KMS-11 (cell line): Measurements from ENCODE around the gene AP1B1.
A peak's percentile ranks its signal among the peaks of the same experiment; 100 is the strongest.
"Not testable (repeated sequence)": the region's sequence is repeated elsewhere in the genome, so short reads cannot be mapped to it uniquely, and the experiment has no call there.

Experiments
- H2AFZ ChIP-seq: fragments of 200-600 bp; sonication (generic); 2 replicates; pipeline ENCODE4 v1.6.1; 2016; ENCODE audit warnings: antibody characterized with exemption, mixed run types, low read depth
- H3K27ac ChIP-seq: fragments of 200-600 bp; sonication (generic); 2 replicates; pipeline ENCODE4 v1.6.1; 2016; ENCODE audit warnings: mild to moderate bottlenecking, mixed run types
- H3K27me3 ChIP-seq: fragments of 200-600 bp; sonication (generic); 2 replicates; pipeline ENCODE4 v1.6.1; 2017; ENCODE audit warnings: mild to moderate bottlenecking, low read depth, mixed run types, moderate library complexity; ENCODE audit not compliant: insufficient read depth
- H3K36me3 ChIP-seq: fragments of 200-600 bp; sonication (generic); 2 replicates; pipeline ENCODE4 v1.6.1; 2017; ENCODE audit warnings: mild to moderate bottlenecking, mixed run types; ENCODE audit not compliant: insufficient read depth
- H3K4me1 ChIP-seq: fragments of 200-600 bp; sonication (generic); 2 replicates; pipeline ENCODE4 v1.6.1; 2016; ENCODE audit warnings: mild to moderate bottlenecking, low read depth, mixed run types; ENCODE audit not compliant: poor library complexity, severe bottlenecking
- H3K4me2 ChIP-seq: fragments of 200-600 bp; sonication (generic); 2 replicates; pipeline ENCODE4 v1.7.0; 2016; ENCODE audit warnings: mild to moderate bottlenecking, mixed run types
- H3K4me3 ChIP-seq: fragments of 200-600 bp; sonication (generic); IDR thresholded peaks from 2 replicates; pipeline ENCODE4 v1.6.1; 2017; ENCODE audit warnings: low read depth, low read length, mixed read lengths; ENCODE audit not compliant: insufficient read depth
- H3K79me2 ChIP-seq: fragments of 200-600 bp; sonication (generic); 2 replicates; pipeline ENCODE4 v1.6.1; 2016; ENCODE audit warnings: low read depth, mixed run types; ENCODE audit not compliant: insufficient read depth
- H3K9ac ChIP-seq: fragments of 200-600 bp; sonication (generic); 2 replicates; pipeline ENCODE4 v1.6.1; 2016; ENCODE audit warnings: mild to moderate bottlenecking, mixed run types
- H4K20me1 ChIP-seq: fragments of 200-600 bp; sonication (generic); 2 replicates; pipeline ENCODE4 v1.6.1; 2016; ENCODE audit warnings: mild to moderate bottlenecking, mixed run types; ENCODE audit not compliant: insufficient read depth
- CTCF ChIP-seq: fragments of 200-600 bp; sonication (generic); conservative IDR thresholded peaks from 2 replicates; pipeline ENCODE4 v1.6.1; 2017; ENCODE audit warnings: low read depth, mild to moderate bottlenecking, antibody characterized with exemption, low read length, moderate library complexity, mixed read lengths

The AP1B1 gene

GRCh38 chr22:29431986-29432385 is 43.6 kb upstream of the AP1B1 start:
- H3K27me3 ChIP-seq, result no peaks in the 10 kb centered on the region
- no peak overlapping the region for H3K27ac ChIP-seq
- H2AFZ ChIP-seq, result no peak overlapping the region
- H3K4me3 ChIP-seq, result no peak overlapping the region
- H4K20me1 ChIP-seq, result no peaks in the 10 kb centered on the region
- H3K9ac ChIP-seq, result no peak overlapping the region
- H3K36me3 ChIP-seq, result no peaks in the 10 kb centered on the region
- H3K4me2 ChIP-seq, result no peak overlapping the region
- no peaks in the 10 kb centered on the region for H3K79me2 ChIP-seq
- TF ChIP-seq CTCF, result no peak
- no peaks in the 10 kb centered on the region for H3K4me1 ChIP-seq

- Histone ChIP-seq H2AFZ (no peak overlapping the region), H3K79me2 (no peaks in the 10 kb centered on the region), H3K4me2 (no peak overlapping the region), H3K36me3 (no peaks in the 10 kb centered on the region), H3K4me3 (no peak overlapping the region), H3K27ac (no peak overlapping the region), H3K9ac (no peak overlapping the region), H3K4me1 (no peaks in the 10 kb centered on the region), H3K27me3 (no peaks in the 10 kb centered on the region), H4K20me1 (no peaks in the 10 kb centered on the region)
- TF ChIP-seq CTCF, result no peak
Observed at GRCh38 chr22:29427176-29427760, 38.9 kb upstream of the AP1B1 start.

GRCh38 chr22:29426476-29426875 is 38.1 kb upstream of the AP1B1 start:
- Histone ChIP-seq H3K4me2 (no peak overlapping the region), H2AFZ (no peak overlapping the region), H3K36me3 (no peaks in the 10 kb centered on the region), H4K20me1 (no peaks in the 10 kb centered on the region), H3K4me3 (no peak overlapping the region), H3K79me2 (no peaks in the 10 kb centered on the region), H3K9ac (no peak overlapping the region), H3K27ac (no peak overlapping the region), H3K4me1 (no peaks in the 10 kb centered on the region), H3K27me3 (no peaks in the 10 kb centered on the region)
- no peak for TF ChIP-seq CTCF

- H3K4me3 ChIP-seq, result not testable (repeated sequence)
Observed at GRCh38 chr22:29418704-29419103, 30.3 kb upstream of the AP1B1 start.

GRCh38 chr22:29414951-29415591 is 26.7 kb upstream of the AP1B1 start:
- H4K20me1 ChIP-seq, H3K36me3 ChIP-seq, H3K4me3 ChIP-seq, H3K27me3 ChIP-seq, H3K79me2 ChIP-seq: not testable (repeated sequence)
- Histone ChIP-seq H2AFZ (peak overlapping the region; percentile 99), H3K27ac (peak overlapping the region; percentile 87), H3K4me2 (peak overlapping the region; percentile 56), H3K9ac (peak overlapping the region; percentile 89), H3K4me1 (peaks cover 16% of the 10 kb centered on the region)

More at GRCh38 chr22:29418704-29419103, 30.3 kb upstream of the AP1B1 start:
- H3K27ac ChIP-seq, H3K79me2 ChIP-seq, H3K27me3 ChIP-seq, H3K9ac ChIP-seq, H3K4me2 ChIP-seq, H2AFZ ChIP-seq, H4K20me1 ChIP-seq, H3K36me3 ChIP-seq: not testable (repeated sequence)
- H3K4me1 ChIP-seq, result peaks cover 15% of the 10 kb centered on the region
